Natural killer cell (primary cell): Measurements from ENCODE around the gene FERMT3. TPM values are rescaled to one million over a fixed set of nuclear protein-coding genes. Genes with fewer than 3 reads are reported as not detected.

ENCODE experiments used
- ATAC-seq, 3 donors: fragments of 150-1000 bp in 2 of 3; fragments of 200-7000 bp in 1 of 3; cut with Tn5 transposase; 1 replicate in 1 of 3; 2 replicates in 2 of 3; pipeline ENCODE4 v1.10.0; 2021; ENCODE audit warnings: mild to moderate bottlenecking in 2 of 3, moderate library complexity in 2 of 3
- DNase-seq, 2 donors: peaks; one replicate each; pipeline versions ENCODE4 v3.0.0 to v3.0.0-alpha.2; 2013 to 2021; ENCODE audit warnings: mixed read lengths in 1 of 2
- H3K27ac ChIP-seq: one replicate; pipeline ENCODE4 v1.5.1; 2013; ENCODE audit warnings: mild to moderate bottlenecking, low read length
- H3K27me3 ChIP-seq: one replicate; pipeline ENCODE4 v1.6.1; 2013; ENCODE audit warnings: low read length; ENCODE audit not compliant: control insufficient read depth, insufficient read depth
- H3K36me3 ChIP-seq: one replicate; pipeline ENCODE4 v1.6.1; 2013; ENCODE audit warnings: low read length; ENCODE audit not compliant: control insufficient read depth, insufficient read depth
- H3K4me1 ChIP-seq: one replicate; pipeline ENCODE4 v1.6.1; 2013; ENCODE audit warnings: low read length; ENCODE audit not compliant: control insufficient read depth, insufficient read depth
- H3K4me3 ChIP-seq: one replicate; pipeline ENCODE4 v1.5.1; 2013; ENCODE audit warnings: low read length
- H3K9me3 ChIP-seq: one replicate; pipeline ENCODE4 v1.6.1; 2013; ENCODE audit warnings: low read length; ENCODE audit not compliant: control insufficient read depth, insufficient read depth
- H3K27ac Mint-ChIP-seq, 2 donors: one replicate each; pipeline ENCODE4 v1.8.0; 2022; ENCODE audit warnings: mild to moderate bottlenecking in 2 of 2, mixed read lengths in 2 of 2, moderate library complexity in 1 of 2
- H3K27me3 Mint-ChIP-seq, 2 donors: one replicate each; pipeline ENCODE4 v1.8.0; 2022; ENCODE audit warnings: low read depth in 2 of 2, mixed read lengths in 2 of 2
- H3K36me3 Mint-ChIP-seq: one replicate; pipeline ENCODE4 v1.8.0; 2022; ENCODE audit warnings: mixed read lengths
- H3K4me1 Mint-ChIP-seq, 2 donors: one replicate each; pipeline ENCODE4 v1.8.0; 2022; ENCODE audit warnings: mixed read lengths in 2 of 2
- H3K4me3 Mint-ChIP-seq: one replicate; pipeline ENCODE4 v1.8.0; 2022; ENCODE audit warnings: mild to moderate bottlenecking, moderate library complexity, mixed read lengths
- H3K9me3 Mint-ChIP-seq, 2 donors: one replicate each; pipeline ENCODE4 v1.8.0; 2022; ENCODE audit warnings: mixed read lengths in 2 of 2
- CTCF ChIP-seq: fragments of 200-600 bp; IDR thresholded peaks from one replicate; pipeline ENCODE4 v1.8.0; 2022; ENCODE audit warnings: antibody characterized with exemption
- WGBS: methylation state at CpG from one replicate; pipeline ENCODE4 v1.1.7; 2013; ENCODE audit warnings: missing lambda C conversion rate; ENCODE audit not compliant: insufficient coverage; 5-methylcytosine and 5-hydroxymethylcytosine counted together
- intact Hi-C: fragments of 100-400 bp; cut with micrococcal nuclease; formaldehyde crosslinking; loops from one replicate; pipeline ENCODE4 v1.14.2; 2022
- total RNA-seq, 4 donors: library from RNA; stranded (reverse); fragments of 120-200 nt in 1 of 4; gene quantifications; one replicate each; pipeline versions ENCODE4 v1.2.3 to v1.2.4, GENCODE V29; 2013 to 2022

FERMT3 gene
- total RNA-seq, 3 donors from 2014 or later (not counting 1 experiment from before 2014, with no cell fraction given) = 194 to 202 (median 196) TPM

GRCh38 chr11:64268893-64269539, 62.5 kb downstream of the FERMT3 start:
- Mint-ChIP-seq H3K4me1 (peaks cover 36 to 40% of the 10 kb centered on the region in 2 donors), H3K36me3 (no peaks in the 10 kb centered on the region), H3K4me3 (peak overlapping the region; percentile 97), H3K27ac (peak overlapping the region; percentile 94 to 100), H3K27me3 (no peaks in the 10 kb centered on the region), H3K9me3 (no peaks in the 10 kb centered on the region)
- WGBS = 3% methylated on average over 34 of the region's 34 CpGs
- ATAC-seq (peak; percentile 1 to 9 (median 1)), DNase-seq (peak in 1 of 2 donors; percentile 61)
- peak overlapping the region; percentile 92 for H3K27ac ChIP-seq
- no peaks in the 10 kb centered on the region for H3K27me3 ChIP-seq
- peak overlapping the region; percentile 53 for H3K4me3 ChIP-seq
- H3K9me3 ChIP-seq = no peaks in the 10 kb centered on the region
- intact Hi-C loops = loop anchor here (1.0 to 2.0 kb wide), 5 partner anchors 18 to 62 kb away; partner anchors contain the start of genes DNAJC4, FERMT3, FKBP2 and PLCB3
- TF ChIP-seq CTCF = no peak
- no peaks in the 10 kb centered on the region for H3K36me3 ChIP-seq
- H3K4me1 ChIP-seq = peaks cover 42% of the 10 kb centered on the region

GRCh38 chr11:64269540-64270220, 63.2 kb downstream of the FERMT3 start:
- peak; percentile 68 to 83 (median 72) for ATAC-seq
- Histone ChIP-seq H3K27ac (peak overlapping the region; percentile 92), H3K9me3 (no peaks in the 10 kb centered on the region), H3K36me3 (no peaks in the 10 kb centered on the region), H3K27me3 (no peaks in the 10 kb centered on the region), H3K4me1 (peaks cover 42% of the 10 kb centered on the region), H3K4me3 (peak overlapping the region; percentile 53)
- Mint-ChIP-seq H3K4me1 (peaks cover 36 to 40% of the 10 kb centered on the region in 2 donors), H3K36me3 (no peaks in the 10 kb centered on the region), H3K4me3 (peak overlapping the region; percentile 97), H3K27ac (peak overlapping the region; percentile 94 to 100), H3K9me3 (no peaks in the 10 kb centered on the region), H3K27me3 (no peaks in the 10 kb centered on the region)
- under 1% methylated on average over 58 of the region's 58 CpGs for WGBS
- intact Hi-C loops = loop anchor here (1.0 to 2.0 kb wide), 8 partner anchors 16 to 71 kb away; partner anchors contain the start of genes CCDC88B, DNAJC4, ESRRA and FERMT3
- DNase-seq = peak; percentile 94 to 99
- TF ChIP-seq CTCF = peak; percentile 34

Other genes starting within 250 kb of the FERMT3 start
- 100 to 1,000 TPM; 143 to 166 (median 145) TPM for gene COX8A, start 232.1 kb upstream of the FERMT3 start, total RNA-seq
- 10 to 100 TPM; 73.6 to 88.9 (median 82.4) TPM for gene OTUB1, start 220.3 kb upstream of the FERMT3 start, total RNA-seq
- not detected for gene FLRT1, start 170.8 kb upstream of the FERMT3 start, total RNA-seq
- 1 to 10 TPM in 2 of 3 donors, under 1 TPM in 1; 0.73 to 3.3 (median 1.8) TPM for gene MACROD1, start 40.6 kb upstream of the FERMT3 start, total RNA-seq
- 100 to 1,000 TPM in 1 of 3 donors, 10 to 100 TPM in 2; 80.9 to 110 (median 85.1) TPM for gene STIP1, start 20.6 kb upstream of the FERMT3 start, total RNA-seq
- 10 to 100 TPM; 22.7 to 30.8 (median 28.5) TPM for gene TRPT1, start 19.5 kb downstream of the FERMT3 start, total RNA-seq
- 10 to 100 TPM; 59.1 to 79.1 (median 74.8) TPM for gene NUDT22, start 19.6 kb downstream of the FERMT3 start, total RNA-seq
- gene DNAJC4, start 23.8 kb downstream of the FERMT3 start, total RNA-seq = 10 to 100 TPM; 45.0 to 47.0 (median 46.6) TPM
- gene VEGFB, start 27.9 kb downstream of the FERMT3 start, total RNA-seq = 10 to 100 TPM; 30.7 to 38.7 (median 37.3) TPM
- 10 to 100 TPM; 26.4 to 39.3 (median 30.3) TPM for gene FKBP2, start 34.4 kb downstream of the FERMT3 start, total RNA-seq
- gene PPP1R14B, start 40.2 kb downstream of the FERMT3 start, total RNA-seq = 10 to 100 TPM; 16.9 to 21.3 (median 21.0) TPM
- gene PLCB3, start 44.8 kb downstream of the FERMT3 start, total RNA-seq = 1 to 10 TPM; 5.4 to 7.6 (median 5.5) TPM
- gene BAD, start 77.9 kb downstream of the FERMT3 start, total RNA-seq = 10 to 100 TPM; 30.6 to 35.8 (median 31.6) TPM
- 10 to 100 TPM; 29.1 to 61.3 (median 34.4) TPM for gene GPR137, start 79.1 kb downstream of the FERMT3 start, total RNA-seq
- under 1 TPM in 2 of 3 donors, not detected in 1; 0.30 to 0.86 TPM for gene KCNK4, start 84.6 kb downstream of the FERMT3 start, total RNA-seq
- gene CATSPERZ, start 93.6 kb downstream of the FERMT3 start, total RNA-seq = under 1 TPM in 2 of 3 donors, not detected in 1; 0.80 to 0.90 TPM
- 10 to 100 TPM; 47.1 to 51.3 (median 50.0) TPM for gene ESRRA, start 98.8 kb downstream of the FERMT3 start, total RNA-seq
- 100 to 1,000 TPM in 2 of 3 donors, 10 to 100 TPM in 1; 98.4 to 106 (median 105) TPM for gene TRMT112, start 110.8 kb downstream of the FERMT3 start, total RNA-seq
- gene PRDX5, start 111.4 kb downstream of the FERMT3 start, total RNA-seq = 100 to 1,000 TPM in 1 of 3 donors, 10 to 100 TPM in 2; 85.9 to 104 (median 88.8) TPM
- gene CCDC88B, start 133.5 kb downstream of the FERMT3 start, total RNA-seq = 100 to 1,000 TPM; 262 to 276 (median 272) TPM
- gene RPS6KA4, start 152.4 kb downstream of the FERMT3 start, total RNA-seq = 10 to 100 TPM; 27.6 to 36.0 (median 34.4) TPM